Fibroblast of mammary gland (primary cell): Measurements from ENCODE around the gene GADL1.

Experiments used
- DNase-seq: peaks from one replicate; pipeline ENCODE4 v3.0.0-alpha.2; 2010; ENCODE audit warnings: low read depth
- H3K4me3 ChIP-seq: 2 replicates; pipeline ENCODE4 v1.5.1; 2011; ENCODE audit warnings: low read depth, mild to moderate bottlenecking, low read length, moderate library complexity; ENCODE audit not compliant: control insufficient read depth
- CTCF ChIP-seq: conservative IDR thresholded peaks from 2 replicates; pipeline ENCODE4 v1.5.1; 2011; ENCODE audit warnings: low read depth, low read length, inconsistent platforms; ENCODE audit not compliant: control insufficient read depth, insufficient read depth

GADL1 gene

GRCh38 chr3:30832961-30833575 is 61.4 kb downstream of the GADL1 start:
- no peak for TF ChIP-seq CTCF

GRCh38 chr3:30827080-30827479 is 67.4 kb downstream of the GADL1 start:
- DNase-seq = no peak
- H3K4me3 ChIP-seq = no peak overlapping the region
- no peak for TF ChIP-seq CTCF

More at GRCh38 chr3:30832961-30833575, 61.4 kb downstream of the GADL1 start:
- DNase-seq = no peak
- no peak overlapping the region for H3K4me3 ChIP-seq

- no peak overlapping the region for H3K4me3 ChIP-seq
- DNase-seq = peak; percentile 33
- no peak for TF ChIP-seq CTCF
Observed at GRCh38 chr3:30826531-30826942, 67.9 kb downstream of the GADL1 start.

GRCh38 chr3:30819067-30819798 is 75.2 kb downstream of the GADL1 start:
- H3K4me3 ChIP-seq = no peak overlapping the region
- TF ChIP-seq CTCF = no peak
- no peak for DNase-seq

GRCh38 chr3:30813734-30814133 is 80.7 kb downstream of the GADL1 start:
- DNase-seq = no peak
- TF ChIP-seq CTCF = no peak
- H3K4me3 ChIP-seq = no peak overlapping the region

GRCh38 chr3:30811151-30811795 is 83.2 kb downstream of the GADL1 start:
- no peak for TF ChIP-seq CTCF
- DNase-seq = no peak
- H3K4me3 ChIP-seq = no peak overlapping the region
